ENCODE results near the gene GNG3. TPM values are rescaled to one million over a fixed set of nuclear protein-coding genes. Genes with fewer than 3 reads are reported as not detected.
A peak's percentile ranks its signal among the peaks of the same experiment; 100 is the strongest.

GNG3 gene
- total RNA-seq, 3 donors from 2014 or later, result not detected

- H3K36me3 ChIP-seq, result no peaks in the 10 kb centered on the region
- DNase-seq (ENCODE audit: low spot score in 2 of 2), result no peak
- H3K4me3 ChIP-seq, result peak overlapping the region; percentile 62 to 85 (median 83)
- no peaks in the 10 kb centered on the region for H3K9me3 ChIP-seq
- H3K27ac ChIP-seq, result peak overlapping the region; percentile 89 to 93
- intact Hi-C loops (cut with DNase I; ENCODE audit: low total_unique reads), result no loop called here
- no peaks in the 10 kb centered on the region for H3K27me3 ChIP-seq
- H3K4me1 ChIP-seq, result peaks cover 10 to 19% of the 10 kb centered on the region in 2 donors
- TF ChIP-seq POLR2AphosphoS5 (IDR thresholded peaks at IDR 0.05) (no peak), CTCF (IDR thresholded peaks at IDR 0.05) (no peak), POLR2A (IDR thresholded peaks at IDR 0.05) (no peak)
Measured at GRCh38 chr11:62666259-62666926, 41.1 kb upstream of the GNG3 start.

GRCh38 chr11:62667460-62667859 is 40.0 kb upstream of the GNG3 start:
- intact Hi-C loops (cut with DNase I; ENCODE audit: low total_unique reads), result no loop called here
- no peak for DNase-seq (ENCODE audit: low spot score in 2 of 2)
- Histone ChIP-seq H3K4me3 (peak overlapping the region in 1 of 3 donors; percentile 83), H3K27me3 (no peaks in the 10 kb centered on the region), H3K9me3 (no peaks in the 10 kb centered on the region), H3K27ac (peak overlapping the region in 1 of 2 donors; percentile 5), H3K4me1 (peaks cover 10 to 19% of the 10 kb centered on the region in 2 donors), H3K36me3 (no peaks in the 10 kb centered on the region)
- no peak for TF ChIP-seq POLR2A (IDR thresholded peaks at IDR 0.05)
- no peak for TF ChIP-seq POLR2AphosphoS5 (IDR thresholded peaks at IDR 0.05)
- no peak for TF ChIP-seq CTCF (IDR thresholded peaks at IDR 0.05)

GRCh38 chr11:62669420-62670161 is 37.9 kb upstream of the GNG3 start:
- no peak for DNase-seq (ENCODE audit: low spot score in 2 of 2)
- no peaks in the 10 kb centered on the region for H3K36me3 ChIP-seq
- no peaks in the 10 kb centered on the region for H3K9me3 ChIP-seq
- intact Hi-C loops (cut with DNase I; ENCODE audit: low total_unique reads), result no loop called here
- H3K27me3 ChIP-seq, result no peaks in the 10 kb centered on the region
- H3K27ac ChIP-seq, result no peak overlapping the region
- no peak overlapping the region for H3K4me3 ChIP-seq
- H3K4me1 ChIP-seq, result peaks cover 10 to 23% of the 10 kb centered on the region in 2 donors
- no peak for TF ChIP-seq POLR2AphosphoS5 (IDR thresholded peaks at IDR 0.05)
- TF ChIP-seq POLR2A (IDR thresholded peaks at IDR 0.05), result no peak
- TF ChIP-seq CTCF (IDR thresholded peaks at IDR 0.05), result no peak

GRCh38 chr11:62671236-62671607 is 36.3 kb upstream of the GNG3 start:
- Histone ChIP-seq H3K36me3 (no peaks in the 10 kb centered on the region), H3K27ac (peak overlapping the region; percentile 90 to 93), H3K4me3 (peak overlapping the region; percentile 77 to 84 (median 80)), H3K4me1 (peaks cover 10 to 22% of the 10 kb centered on the region in 2 donors), H3K9me3 (no peaks in the 10 kb centered on the region), H3K27me3 (no peaks in the 10 kb centered on the region)
- intact Hi-C loops (cut with DNase I; ENCODE audit: low total_unique reads), result no loop called here
- DNase-seq (ENCODE audit: low spot score in 2 of 2), result no peak
- no peak for TF ChIP-seq CTCF (IDR thresholded peaks at IDR 0.05)
- no peak for TF ChIP-seq POLR2A (IDR thresholded peaks at IDR 0.05)
- TF ChIP-seq POLR2AphosphoS5 (IDR thresholded peaks at IDR 0.05), result no peak
